NCI-H146 (cell line): ENCODE data around the gene AAMP.
"Not testable (repeated sequence)": the region's sequence is repeated elsewhere in the genome, so short reads cannot be mapped to it uniquely, and the experiment has no call there.

Source experiments
- DNase-seq: peaks from one replicate; lab custom pipeline; 2025; lab: John Stamatoyannopoulos, UW

Gene AAMP

GRCh38 chr2:218269900-218270720 is at the start of gene AAMP, which contains the start of gene PNKD:
Gene AAMP, minus strand, starts transcription at chr2:218270137. Its CDS starts 51 bp downstream, at chr2:218270086.
Gene PNKD, plus strand, starts transcription at chr2:218270519. Its CDS starts 17 bp downstream, at chr2:218270536.
- DNase-seq = peak; percentile 97

GRCh38 chr2:218318241-218318640 is 48.3 kb upstream of the AAMP start:
- DNase-seq = no peak

GRCh38 chr2:218317835-218318234 is 47.9 kb upstream of the AAMP start:
- DNase-seq = no peak

- DNase-seq = no peak
These were observed 47.3 kb upstream of the AAMP start for GRCh38 chr2:218317303-218317630.

GRCh38 chr2:218315397-218315796 is 45.5 kb upstream of the AAMP start:
- no peak for DNase-seq

- DNase-seq = not testable (repeated sequence)
These were observed 44.8 kb upstream of the AAMP start for GRCh38 chr2:218314764-218315163.

- no peak for DNase-seq
These were observed 43.4 kb upstream of the AAMP start for GRCh38 chr2:218313356-218313755.

- DNase-seq = no peak
These were observed 42.4 kb upstream of the AAMP start for GRCh38 chr2:218312267-218312756.

- not testable (repeated sequence) for DNase-seq
These were observed 41.8 kb upstream of the AAMP start for GRCh38 chr2:218311541-218312266.

GRCh38 chr2:218310853-218311540 is 41.1 kb upstream of the AAMP start:
- no peak for DNase-seq

GRCh38 chr2:218307415-218308090 is 37.6 kb upstream of the AAMP start:
- DNase-seq = no peak

GRCh38 chr2:218306184-218306920 is 36.4 kb upstream of the AAMP start:
- no peak for DNase-seq

- DNase-seq = no peak
These were observed 35.4 kb upstream of the AAMP start for GRCh38 chr2:218305383-218305782.

- peak; percentile 64 for DNase-seq
These were observed 31.4 kb upstream of the AAMP start for GRCh38 chr2:218301176-218301819.

GRCh38 chr2:218300141-218300540 is 30.2 kb upstream of the AAMP start:
- no peak for DNase-seq

GRCh38 chr2:218298314-218298875 is 28.5 kb upstream of the AAMP start:
- DNase-seq = no peak

GRCh38 chr2:218296847-218297246 is 26.9 kb upstream of the AAMP start:
- DNase-seq = no peak

GRCh38 chr2:218296200-218296599 is 26.3 kb upstream of the AAMP start:
- DNase-seq = no peak

GRCh38 chr2:218295029-218295428 is 25.1 kb upstream of the AAMP start:
- DNase-seq = no peak

GRCh38 chr2:218294430-218295022 is 24.6 kb upstream of the AAMP start:
- DNase-seq = no peak
